ENCODE results near the gene BIRC6.

BIRC6 gene

DNA sequence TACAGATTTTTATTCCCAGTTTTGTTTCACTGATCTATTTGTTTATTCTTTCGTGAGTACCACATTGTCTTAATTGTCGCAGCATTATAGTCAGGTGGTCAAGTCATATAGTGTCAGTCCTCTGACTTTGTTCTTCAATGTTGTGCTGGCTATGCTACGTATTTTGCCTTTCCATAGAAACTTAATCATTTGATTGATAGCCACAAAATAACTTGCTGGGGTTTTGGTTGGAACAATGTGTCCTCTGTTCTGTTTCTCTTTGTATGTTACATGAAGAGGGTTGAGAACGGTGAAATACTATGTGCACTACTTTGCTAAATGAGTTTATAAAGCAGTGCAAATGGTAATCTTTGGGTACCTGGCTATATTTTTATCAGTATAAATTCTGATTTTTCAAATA lies 206.1 kb downstream of the BIRC6 start:
- Histone ChIP-seq H3K27ac (ENCODE audit: low read depth, low read length) (no peak overlapping the region), H3K4me3 (ENCODE audit: insufficient read depth, low read length, poor library complexity, severe bottlenecking) (no peak overlapping the region), H3K9me3 (ENCODE audit: insufficient read depth, low read length) (peaks cover 18% of the 10 kb centered on the region; the same call in 1 of the 2 replicates), H3K79me2 (ENCODE audit: insufficient read depth, low read length) (no peaks in the 10 kb centered on the region; the same call in 1 of the 2 replicates), H2AFZ (ENCODE audit: low read depth, low read length, severe bottlenecking) (no peak overlapping the region), H3K9me2 (replicated peaks; ENCODE audit: insufficient read depth, low read length) (no peaks in the 10 kb centered on the region), H3K9ac (ENCODE audit: low read length) (no peak overlapping the region), H3K4me2 (ENCODE audit: low read depth, low read length, poor library complexity, severe bottlenecking) (no peak overlapping the region), H4K20me1 (ENCODE audit: low read depth, low read length) (no peaks in the 10 kb centered on the region), H3K36me3 (ENCODE audit: low read length) (peaks cover 49% of the 10 kb centered on the region), H3F3A (ENCODE audit: insufficient read depth) (no peaks in the 10 kb centered on the region), H3K27me3 (ENCODE audit: low read length) (no peaks in the 10 kb centered on the region)
- no peak for TF ChIP-seq EZH2phosphoT487 (conservative IDR thresholded peaks at IDR 0.05; ENCODE audit: low read length)

DNA sequence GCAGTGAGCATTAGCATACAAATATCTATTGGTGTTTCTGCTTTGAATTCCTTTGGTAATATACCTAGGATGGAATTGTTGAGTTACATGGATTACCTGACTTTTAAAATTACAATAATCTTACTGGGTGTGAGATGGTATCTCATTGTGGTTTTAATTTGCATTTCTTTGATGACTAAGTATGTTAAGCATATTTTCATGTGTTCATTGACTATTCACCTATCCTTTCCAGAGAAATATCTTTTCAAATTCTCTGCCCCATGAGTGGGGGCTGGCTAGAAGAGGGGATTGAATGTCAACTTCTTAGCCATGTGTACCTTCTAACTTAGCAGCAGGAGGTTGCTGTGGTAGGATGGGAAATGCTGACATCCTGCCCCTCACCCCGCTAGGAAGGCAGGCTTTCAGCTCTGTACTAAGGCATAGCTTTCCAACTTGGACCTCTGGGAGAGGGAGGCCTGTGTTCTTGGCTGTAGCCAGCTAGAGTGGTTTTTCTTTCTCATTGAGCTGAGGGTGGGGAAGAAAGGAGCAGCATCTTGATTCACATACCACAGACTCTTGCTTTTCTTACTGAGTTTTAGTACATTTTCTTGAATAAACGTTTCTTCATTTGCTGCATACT lies 207.7 kb downstream of the BIRC6 start:
- peaks cover 38% of the 10 kb centered on the region for H3K36me3 ChIP-seq (ENCODE audit: low read length)
- TF ChIP-seq, protein P1, sequence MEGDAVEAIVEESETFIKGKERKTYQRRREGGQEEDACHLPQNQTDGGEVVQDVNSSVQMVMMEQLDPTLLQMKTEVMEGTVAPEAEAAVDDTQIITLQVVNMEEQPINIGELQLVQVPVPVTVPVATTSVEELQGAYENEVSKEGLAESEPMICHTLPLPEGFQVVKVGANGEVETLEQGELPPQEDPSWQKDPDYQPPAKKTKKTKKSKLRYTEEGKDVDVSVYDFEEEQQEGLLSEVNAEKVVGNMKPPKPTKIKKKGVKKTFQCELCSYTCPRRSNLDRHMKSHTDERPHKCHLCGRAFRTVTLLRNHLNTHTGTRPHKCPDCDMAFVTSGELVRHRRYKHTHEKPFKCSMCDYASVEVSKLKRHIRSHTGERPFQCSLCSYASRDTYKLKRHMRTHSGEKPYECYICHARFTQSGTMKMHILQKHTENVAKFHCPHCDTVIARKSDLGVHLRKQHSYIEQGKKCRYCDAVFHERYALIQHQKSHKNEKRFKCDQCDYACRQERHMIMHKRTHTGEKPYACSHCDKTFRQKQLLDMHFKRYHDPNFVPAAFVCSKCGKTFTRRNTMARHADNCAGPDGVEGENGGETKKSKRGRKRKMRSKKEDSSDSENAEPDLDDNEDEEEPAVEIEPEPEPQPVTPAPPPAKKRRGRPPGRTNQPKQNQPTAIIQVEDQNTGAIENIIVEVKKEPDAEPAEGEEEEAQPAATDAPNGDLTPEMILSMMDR (IDR thresholded peaks at IDR 0.05; ENCODE audit: insufficient read depth, low read length, poor library complexity, severe bottlenecking) = no peak
- no peak for TF ChIP-seq EZH2phosphoT487 (conservative IDR thresholded peaks at IDR 0.05; ENCODE audit: low read length)
- H3K4me3 ChIP-seq (ENCODE audit: insufficient read depth, low read length, poor library complexity, severe bottlenecking) = no peak overlapping the region
- H3K9me3 ChIP-seq (ENCODE audit: insufficient read depth, low read length) = peaks cover 18% of the 10 kb centered on the region; the same call in 1 of the 2 replicates
- no peaks in the 10 kb centered on the region; the same call in 1 of the 2 replicates for H3K79me2 ChIP-seq (ENCODE audit: insufficient read depth, low read length)
- no peaks in the 10 kb centered on the region for H4K20me1 ChIP-seq (ENCODE audit: low read depth, low read length)
- no peak overlapping the region for H2AFZ ChIP-seq (ENCODE audit: low read depth, low read length, severe bottlenecking)
- H3K9me2 ChIP-seq (replicated peaks; ENCODE audit: insufficient read depth, low read length) = no peaks in the 10 kb centered on the region
- no peak overlapping the region for H3K27ac ChIP-seq (ENCODE audit: low read depth, low read length)
- no peaks in the 10 kb centered on the region for H3K27me3 ChIP-seq (ENCODE audit: low read length)
- no peak overlapping the region for H3K9ac ChIP-seq (ENCODE audit: low read length)
- H3F3A ChIP-seq (ENCODE audit: insufficient read depth) = no peaks in the 10 kb centered on the region
- no peak overlapping the region for H3K4me2 ChIP-seq (ENCODE audit: low read depth, low read length, poor library complexity, severe bottlenecking)

DNA sequence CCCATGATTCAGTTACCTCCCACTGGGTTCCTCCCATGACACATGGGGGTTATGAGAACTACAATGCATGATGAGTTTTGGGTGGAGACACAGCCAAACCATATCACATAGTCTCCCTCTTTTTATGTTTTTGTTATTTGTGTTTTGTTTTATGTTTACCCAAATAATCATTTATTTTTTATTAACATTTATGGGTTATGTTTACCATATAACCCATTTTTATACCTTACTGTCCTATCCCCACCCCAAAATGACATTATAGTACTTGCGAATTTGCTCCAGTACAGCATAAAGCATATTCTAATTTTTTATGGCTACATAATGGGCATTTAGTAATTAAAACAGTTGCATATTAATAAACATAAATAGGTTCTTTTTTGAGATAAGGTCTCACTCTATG lies 209.1 kb downstream of the BIRC6 start:
- no peak overlapping the region for H3K9ac ChIP-seq (ENCODE audit: low read length)
- H3K9me2 ChIP-seq (replicated peaks; ENCODE audit: insufficient read depth, low read length) = no peaks in the 10 kb centered on the region
- H4K20me1 ChIP-seq (ENCODE audit: low read depth, low read length) = no peaks in the 10 kb centered on the region
- H3K9me3 ChIP-seq (ENCODE audit: insufficient read depth, low read length) = peaks cover 18% of the 10 kb centered on the region; the same call in 1 of the 2 replicates
- H3K4me3 ChIP-seq (ENCODE audit: insufficient read depth, low read length, poor library complexity, severe bottlenecking) = no peak overlapping the region
- no peaks in the 10 kb centered on the region; the same call in 1 of the 2 replicates for H3K79me2 ChIP-seq (ENCODE audit: insufficient read depth, low read length)
- H3K36me3 ChIP-seq (ENCODE audit: low read length) = peaks cover 38% of the 10 kb centered on the region
- H3K27me3 ChIP-seq (ENCODE audit: low read length) = no peaks in the 10 kb centered on the region
- H3K27ac ChIP-seq (ENCODE audit: low read depth, low read length) = no peak overlapping the region
- TF ChIP-seq, protein P1 (IDR thresholded peaks at IDR 0.05; ENCODE audit: insufficient read depth, low read length, poor library complexity, severe bottlenecking) = no peak
- no peak for TF ChIP-seq EZH2phosphoT487 (conservative IDR thresholded peaks at IDR 0.05; ENCODE audit: low read length)
- H2AFZ ChIP-seq (ENCODE audit: low read depth, low read length, severe bottlenecking) = no peak overlapping the region
- H3K4me2 ChIP-seq (ENCODE audit: low read depth, low read length, poor library complexity, severe bottlenecking) = no peak overlapping the region
- H3F3A ChIP-seq (ENCODE audit: insufficient read depth) = no peaks in the 10 kb centered on the region

DNA sequence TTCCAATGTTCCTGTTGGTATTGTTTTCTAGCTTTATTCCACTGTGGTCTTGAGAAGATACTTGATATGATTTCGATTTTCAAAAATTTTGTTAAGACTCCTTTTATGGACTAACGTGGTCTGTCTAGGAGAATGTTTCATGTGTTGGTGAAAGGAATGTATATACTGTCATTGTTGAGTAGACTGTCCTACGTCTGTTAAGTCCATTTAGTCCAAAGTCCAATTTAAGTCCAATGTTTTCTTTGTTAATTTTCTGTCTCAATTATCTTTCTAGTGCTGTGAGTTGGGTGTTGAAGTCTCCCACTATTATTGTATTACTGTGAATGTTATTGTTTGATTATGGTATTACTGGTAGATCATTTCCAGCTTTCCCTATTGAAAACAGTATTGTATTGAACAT lies 215.2 kb downstream of the BIRC6 start:
- Histone ChIP-seq H3K9me2 (replicated peaks; ENCODE audit: insufficient read depth, low read length) (no peaks in the 10 kb centered on the region), H3F3A (ENCODE audit: insufficient read depth) (no peaks in the 10 kb centered on the region), H3K9ac (ENCODE audit: low read length) (no peak overlapping the region), H3K27me3 (ENCODE audit: low read length) (no peaks in the 10 kb centered on the region), H2AFZ (ENCODE audit: low read depth, low read length, severe bottlenecking) (no peak overlapping the region), H3K4me3 (ENCODE audit: insufficient read depth, low read length, poor library complexity, severe bottlenecking) (no peak overlapping the region), H3K4me2 (ENCODE audit: low read depth, low read length, poor library complexity, severe bottlenecking) (no peak overlapping the region), H3K36me3 (ENCODE audit: low read length) (peaks cover 7% of the 10 kb centered on the region; the same call in 1 of the 2 replicates), H4K20me1 (ENCODE audit: low read depth, low read length) (no peaks in the 10 kb centered on the region; the same call in 1 of the 2 replicates), H3K79me2 (ENCODE audit: insufficient read depth, low read length) (peaks cover 4% of the 10 kb centered on the region; the same call in 1 of the 2 replicates), H3K9me3 (ENCODE audit: insufficient read depth, low read length) (no peaks in the 10 kb centered on the region), H3K27ac (ENCODE audit: low read depth, low read length) (no peak overlapping the region)
- TF ChIP-seq EZH2phosphoT487 (conservative IDR thresholded peaks at IDR 0.05; ENCODE audit: low read length) = no peak
- TF ChIP-seq, protein P1 (IDR thresholded peaks at IDR 0.05; ENCODE audit: insufficient read depth, low read length, poor library complexity, severe bottlenecking) = no peak
